Fibroblast of skin of right biceps (primary cell): ENCODE data around the gene PRR29.
"Not testable (repeated sequence)": the region's sequence is repeated elsewhere in the genome, so short reads cannot be mapped to it uniquely, and the experiment has no call there.

Experiments
- DNase-seq: peaks from one replicate; pipeline ENCODE4 v3.0.0-alpha.2; 2013

Gene PRR29

DNA sequence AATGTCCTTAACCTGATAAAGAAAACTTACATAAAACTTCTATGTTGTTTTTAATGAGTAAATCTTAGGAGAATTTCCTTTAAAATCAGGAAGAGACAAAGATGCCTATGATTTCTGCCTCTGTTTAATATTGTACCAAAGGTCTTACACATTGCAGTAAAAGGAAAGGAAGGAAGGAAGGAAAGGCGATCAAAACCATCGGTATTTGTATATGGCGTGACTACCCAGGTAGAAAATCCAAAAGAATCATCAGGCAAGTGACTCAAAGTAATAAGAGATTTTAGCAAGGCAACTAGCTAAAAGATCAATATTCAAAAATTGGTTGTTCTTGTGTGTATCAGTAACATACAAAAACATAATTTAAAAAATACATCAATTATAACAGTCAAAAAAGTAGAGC lies 18.8 kb downstream of the PRR29 start:
- no peak for DNase-seq

DNA sequence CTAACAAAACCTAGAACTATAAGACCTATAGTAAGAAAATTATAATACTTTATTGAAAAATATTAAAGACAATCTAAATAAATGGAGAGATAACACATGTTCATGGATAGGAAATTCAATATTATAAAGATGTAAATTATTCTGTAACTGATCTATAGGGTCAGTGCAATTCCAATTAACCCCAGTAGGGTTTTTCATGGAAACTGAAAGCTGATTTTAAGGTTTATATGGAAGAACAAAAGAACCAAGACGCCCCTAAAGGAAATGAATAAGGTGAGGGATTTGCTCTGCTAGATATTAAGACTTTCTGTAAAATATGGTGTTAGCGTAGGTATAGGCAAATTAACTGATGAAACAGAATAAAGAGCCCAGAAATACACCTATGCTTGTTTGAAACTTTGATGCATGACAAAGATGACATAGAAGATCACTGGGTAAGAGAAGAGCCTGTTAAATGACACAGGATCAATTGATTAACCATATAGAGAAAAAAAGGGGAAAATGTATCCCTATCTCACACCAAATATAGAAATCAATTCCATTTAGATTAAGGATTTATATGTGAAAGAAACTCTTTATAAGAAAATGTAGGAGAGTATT lies 19.3 kb downstream of the PRR29 start:
- no peak for DNase-seq

DNA sequence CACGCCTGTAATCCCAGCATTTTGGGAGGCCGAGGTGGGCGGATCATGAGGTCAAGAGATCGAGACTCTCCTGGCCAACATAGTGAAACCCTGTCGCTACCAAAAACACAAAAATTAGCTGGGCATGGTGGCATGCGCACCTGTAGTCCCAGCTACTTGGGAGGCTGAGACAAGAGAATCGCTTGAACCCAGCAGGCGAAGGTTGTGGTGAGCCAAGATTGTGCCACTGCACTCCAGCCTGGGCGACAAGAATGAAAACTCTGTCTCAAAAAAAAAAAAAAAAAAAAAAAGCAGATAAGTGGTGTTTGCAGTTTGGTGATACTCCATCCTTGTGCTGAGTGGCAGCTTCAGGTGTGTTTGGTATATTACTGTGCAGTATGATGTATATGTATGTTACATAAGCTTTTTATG lies 21.4 kb downstream of the PRR29 start:
- not testable (repeated sequence) for DNase-seq

DNA sequence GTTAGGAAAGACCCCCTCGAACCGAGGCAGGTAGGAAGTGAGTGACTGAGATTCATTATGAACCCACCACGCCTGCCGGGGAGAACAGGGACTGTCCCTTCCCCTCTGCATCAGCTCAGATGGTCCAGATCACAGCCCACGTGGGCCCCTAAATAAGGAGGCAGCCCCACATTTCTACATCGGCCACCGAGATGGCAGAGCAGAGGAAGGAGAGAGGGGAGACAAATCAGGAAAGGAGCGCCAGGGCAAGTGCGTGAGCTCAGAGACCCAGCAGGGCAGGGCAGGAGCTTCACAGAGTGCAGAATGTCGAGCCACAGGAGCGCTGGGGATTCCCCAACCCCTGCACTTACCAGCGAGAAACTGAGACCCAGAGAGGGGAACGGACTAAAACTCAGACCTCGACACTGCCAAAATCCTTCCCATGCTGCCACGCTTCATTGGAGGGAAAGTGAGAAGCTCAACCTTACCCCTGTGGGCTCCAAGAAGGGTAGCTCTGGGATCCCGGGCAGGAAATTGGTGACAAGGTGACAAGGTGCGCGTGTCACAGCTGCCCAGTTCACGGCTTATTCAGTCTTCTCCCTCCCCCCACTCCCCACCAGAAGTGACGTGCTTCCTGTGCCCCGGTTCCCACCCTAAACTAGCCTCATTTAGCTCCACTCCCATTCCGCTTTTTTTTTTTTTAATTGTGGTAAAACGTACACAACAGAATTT lies 22.1 kb downstream of the PRR29 start, which contains the start of gene ICAM2:
Gene ICAM2 (minus strand): TSS at position 578 of the 711 bp plus-strand sequence. CDS start 13,942 bp downstream, outside the sequence.
- DNase-seq = no peak

DNA sequence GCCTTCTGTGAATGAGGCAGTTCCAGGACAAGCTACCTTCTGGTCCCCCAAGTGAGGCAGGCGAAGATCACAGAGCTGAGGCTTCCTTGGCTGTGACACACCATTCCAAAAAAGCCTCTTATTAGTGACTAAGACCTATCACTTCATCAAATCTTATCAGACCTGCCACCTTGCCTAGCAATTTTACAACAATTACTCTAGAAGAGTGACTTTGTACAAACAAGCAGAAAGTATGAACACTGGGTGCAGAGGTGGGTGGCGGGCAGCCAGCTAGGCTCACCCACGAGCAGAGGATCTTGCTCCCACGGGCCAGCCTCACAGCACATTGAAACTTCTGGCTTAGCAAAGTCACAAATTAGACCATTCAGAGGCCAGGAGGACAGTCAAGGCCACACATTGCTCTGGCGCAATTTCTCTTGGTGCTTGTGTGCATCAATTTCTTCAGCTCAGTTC lies 24.5 kb downstream of the PRR29 start:
- DNase-seq = no peak

DNA sequence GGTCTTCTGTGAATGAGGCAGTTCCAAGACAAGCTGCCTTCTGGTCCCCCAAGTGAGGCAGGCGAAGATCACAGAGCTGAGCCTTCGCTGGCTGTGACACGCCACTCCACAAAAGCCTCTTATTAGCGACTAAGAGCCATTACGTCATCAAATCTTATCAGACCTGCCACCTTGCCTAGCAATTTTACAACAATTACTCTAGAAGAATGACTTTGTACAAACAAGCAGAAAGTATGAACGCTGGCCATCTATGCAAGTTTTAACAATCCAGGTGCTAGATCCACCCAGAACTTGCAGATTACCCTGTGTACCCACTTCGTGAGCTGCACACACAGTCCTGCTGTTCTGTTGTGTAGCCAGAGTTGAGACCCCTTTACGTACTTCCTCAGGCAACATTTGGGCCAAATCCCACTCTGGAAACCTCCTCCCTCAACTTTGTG lies 26.1 kb downstream of the PRR29 start:
- no peak for DNase-seq

DNA sequence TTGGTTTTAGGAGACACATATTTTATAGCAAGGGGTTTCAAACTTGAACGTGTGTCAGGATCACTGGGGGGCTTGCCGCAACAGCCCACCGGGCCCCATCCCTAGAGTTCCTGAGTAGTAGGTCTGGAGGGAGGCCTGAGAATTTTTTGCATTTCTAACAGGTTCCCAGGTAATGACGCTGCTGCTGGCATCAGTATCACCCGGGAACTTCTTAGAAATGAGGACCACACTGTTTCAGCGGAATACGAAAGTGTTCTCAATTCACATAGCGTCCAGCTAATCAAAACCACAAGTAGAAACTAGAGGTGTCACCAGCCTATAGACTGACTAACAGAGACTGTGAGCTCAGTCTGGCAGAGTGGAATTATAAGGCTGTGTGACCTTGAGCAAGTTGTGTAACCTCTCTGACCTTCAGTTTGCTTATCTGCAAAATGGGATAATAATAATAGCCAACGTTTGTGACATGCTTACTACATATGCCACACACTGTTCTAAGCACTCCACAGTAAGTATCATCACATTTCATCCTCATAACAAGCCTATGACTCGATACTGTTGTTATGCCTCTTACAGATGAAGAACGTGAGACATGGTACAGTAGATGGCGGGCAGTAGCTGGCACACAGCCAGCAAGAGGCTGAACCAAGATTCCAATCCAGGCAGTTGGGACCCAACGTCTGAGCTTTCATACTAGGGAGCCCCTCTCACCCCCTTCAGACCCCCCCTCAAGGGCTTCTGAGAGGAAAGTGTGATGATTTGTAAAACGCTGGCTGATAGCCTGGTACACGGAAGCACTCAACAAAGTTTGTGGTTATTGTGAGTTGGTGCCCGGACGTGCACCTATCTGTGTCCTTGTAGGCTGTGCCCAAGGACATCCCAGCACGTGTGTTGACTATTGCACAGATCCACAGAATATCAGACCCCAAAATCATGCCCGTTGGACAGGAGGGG lies 26.9 kb downstream of the PRR29 start:
- DNase-seq = peak; percentile 31

DNA sequence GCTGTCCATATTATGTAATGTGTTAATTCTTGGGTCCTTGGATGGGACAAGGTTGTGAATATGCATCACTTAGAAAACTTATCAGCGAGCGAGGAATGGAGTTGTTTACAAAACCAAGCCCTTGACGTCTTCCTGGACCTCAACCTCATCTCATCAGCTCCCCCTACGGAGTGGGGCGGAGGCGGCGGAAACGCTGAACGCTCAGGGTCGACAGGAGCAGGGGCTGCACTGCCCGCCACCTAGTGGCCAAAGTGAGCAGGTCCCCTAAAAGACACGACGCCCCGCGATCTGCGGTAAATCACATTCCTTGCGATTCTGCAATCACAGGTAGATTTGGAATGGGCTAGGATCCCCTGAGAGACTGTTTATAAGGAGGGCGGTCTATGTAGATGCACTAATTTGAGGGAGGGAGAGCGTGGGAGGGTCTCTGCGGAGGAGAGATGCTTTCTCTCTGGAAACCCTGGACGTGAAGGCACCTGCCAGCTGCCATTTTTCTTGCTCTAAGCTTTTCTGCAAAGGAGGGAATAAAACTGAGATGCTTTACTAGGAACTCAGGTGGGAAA lies 27.7 kb downstream of the PRR29 start:
- DNase-seq = peak; percentile 71

DNA sequence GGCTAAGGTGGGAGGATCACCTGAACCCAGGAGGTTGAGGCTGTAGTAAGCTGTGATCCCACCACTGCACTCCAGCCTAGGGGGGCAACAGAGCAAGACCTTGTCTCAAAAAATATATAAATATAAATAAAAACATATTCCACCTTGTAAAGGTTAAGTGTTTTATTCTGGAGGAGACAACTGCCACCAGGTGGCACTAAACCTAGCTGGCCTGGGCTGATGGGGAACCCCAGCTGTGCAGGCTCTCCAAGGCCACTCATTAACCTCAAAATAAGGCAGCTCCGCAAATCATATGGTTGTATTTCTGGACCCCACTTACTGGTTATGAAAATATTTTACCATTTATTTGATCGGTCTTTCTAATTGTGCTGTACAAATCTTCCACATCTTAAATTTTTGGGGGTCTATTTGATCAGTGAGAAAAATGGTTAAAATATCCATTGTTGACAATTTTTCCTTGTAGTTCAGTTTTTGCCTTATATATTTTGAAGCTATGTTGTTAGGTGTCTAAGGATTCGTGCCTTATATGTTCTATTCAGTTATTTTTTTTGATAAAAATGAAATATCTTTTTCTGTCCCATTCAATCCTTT lies 30.8 kb downstream of the PRR29 start:
- DNase-seq = peak; percentile 52

DNA sequence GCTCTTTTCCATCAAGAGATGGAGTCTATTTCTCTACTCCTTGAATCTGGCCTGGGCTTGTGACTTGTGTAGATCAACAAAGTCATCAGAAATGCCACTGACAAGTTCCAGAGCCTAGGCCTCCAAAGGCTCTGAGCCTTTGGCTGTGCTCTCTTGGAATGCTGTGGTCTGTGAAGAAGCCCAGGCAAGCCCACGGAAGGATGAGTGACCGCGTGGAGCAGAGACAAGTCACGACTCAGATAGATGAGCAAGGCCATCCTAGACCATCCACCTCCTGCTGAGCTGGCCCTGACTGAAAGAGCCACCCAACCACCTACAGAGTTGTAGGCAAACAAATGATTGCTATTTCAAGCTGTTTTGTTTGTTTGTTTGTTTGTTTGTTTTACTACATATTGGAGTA lies 33.9 kb downstream of the PRR29 start:
- peak; percentile 51 for DNase-seq

DNA sequence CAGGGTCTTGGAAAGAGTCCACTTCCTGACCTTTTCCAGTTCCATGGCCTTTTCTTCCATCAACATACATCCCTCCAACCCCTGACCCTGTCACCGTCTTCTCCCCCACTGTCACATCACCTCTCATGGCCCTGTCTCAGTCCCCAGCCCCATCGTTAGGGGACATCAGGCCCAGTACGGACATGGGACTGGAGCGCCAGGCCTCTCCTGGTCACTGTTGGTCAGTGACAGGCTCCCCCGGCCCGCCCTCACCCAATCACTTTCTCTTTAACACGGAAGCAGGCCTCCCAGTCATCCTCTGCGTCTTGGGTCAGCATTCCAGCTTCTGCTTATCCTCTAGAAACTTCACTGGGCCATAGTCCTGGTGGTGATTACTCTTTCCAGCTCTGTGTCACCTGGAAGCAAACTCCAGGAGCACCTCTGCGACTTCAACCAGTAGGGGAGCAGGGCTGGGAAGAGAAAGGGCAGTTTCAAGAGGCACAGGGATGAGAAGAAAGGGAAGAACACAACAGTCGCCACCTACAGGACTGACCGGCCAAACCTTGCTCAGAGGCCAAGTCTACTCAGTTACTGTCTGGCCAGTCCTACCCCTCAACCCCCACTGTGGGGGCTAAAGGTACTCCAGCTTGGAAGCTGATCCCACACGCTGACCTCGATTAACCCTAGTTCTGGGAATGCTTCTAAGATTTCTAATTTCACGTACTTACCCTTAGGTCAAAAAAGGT lies 38.2 kb downstream of the PRR29 start:
- no peak for DNase-seq

DNA sequence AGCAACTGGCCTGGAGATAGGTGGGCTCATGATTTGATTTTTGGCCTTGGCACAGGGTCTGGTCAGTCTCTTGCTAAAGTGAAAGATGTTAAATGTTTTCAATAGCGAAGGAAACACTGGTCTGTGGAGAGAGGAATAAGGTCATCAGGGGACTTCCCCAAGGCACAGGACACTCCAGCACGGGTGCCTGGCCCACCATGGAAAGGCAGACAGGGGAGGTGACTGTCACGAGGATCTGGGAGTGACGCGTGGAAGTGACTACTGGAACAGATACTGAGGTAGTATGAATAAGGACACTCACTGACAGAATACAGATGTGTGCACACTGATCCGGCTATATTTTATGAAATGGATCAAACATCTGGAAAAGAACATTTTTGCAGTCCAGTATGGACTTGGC lies 39.0 kb downstream of the PRR29 start:
- DNase-seq = no peak

DNA sequence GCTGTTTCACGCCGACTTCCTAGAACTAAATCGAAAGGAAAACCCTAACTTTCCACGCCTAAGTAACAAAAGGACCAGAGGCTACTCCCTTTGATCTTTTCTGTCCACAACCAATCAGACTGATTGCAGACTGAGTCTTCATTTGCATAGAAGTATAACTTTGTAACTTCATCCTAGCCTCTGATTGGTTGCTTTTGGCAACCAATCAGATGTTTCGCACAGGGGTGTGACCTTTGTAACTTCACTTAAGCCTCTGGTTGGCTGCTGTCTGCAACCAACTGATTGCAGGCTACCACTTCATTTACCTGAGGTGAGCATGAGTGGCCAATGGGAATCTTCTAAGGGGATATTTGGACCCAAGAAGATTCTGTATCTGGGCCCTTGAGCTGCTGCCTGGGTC lies 39.7 kb downstream of the PRR29 start:
- no peak for DNase-seq

DNA sequence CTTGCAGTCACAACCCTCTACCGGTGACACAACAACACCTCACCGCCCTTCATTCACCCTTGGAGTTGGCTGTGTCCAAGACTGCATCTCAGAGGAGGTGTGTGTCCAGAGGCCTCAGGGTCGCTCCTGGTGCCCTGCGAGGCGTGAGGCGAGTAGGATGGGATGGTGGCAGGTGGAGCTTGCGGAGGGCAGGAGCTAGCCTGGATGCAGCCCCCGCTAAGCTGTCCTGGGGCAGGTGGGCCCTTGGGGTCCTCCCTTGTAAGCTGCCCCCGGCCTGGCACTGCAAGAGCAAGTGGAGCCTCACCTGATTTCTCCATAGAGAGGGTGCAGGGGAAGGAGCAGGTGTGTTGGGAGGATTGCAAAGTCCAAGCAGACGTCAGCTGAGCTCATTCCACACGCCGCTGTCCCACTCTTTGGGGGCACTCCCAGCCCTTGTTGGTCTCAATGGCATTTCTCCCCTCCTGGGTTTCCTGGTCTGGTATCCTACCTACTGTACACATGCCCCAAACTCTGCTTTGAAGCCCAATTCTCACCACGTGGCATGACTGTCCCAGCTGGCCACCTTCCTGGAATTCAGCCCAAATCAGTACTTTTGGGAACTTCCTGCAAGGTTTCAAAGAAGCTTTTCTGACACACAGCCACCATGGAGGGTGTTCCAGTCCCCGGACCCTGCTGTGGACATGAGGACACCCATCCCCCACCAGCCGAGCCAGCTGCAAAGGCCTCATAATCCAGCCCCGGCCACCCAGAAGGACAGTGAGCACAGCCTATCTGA lies 40.4 kb downstream of the PRR29 start:
- no peak for DNase-seq

DNA sequence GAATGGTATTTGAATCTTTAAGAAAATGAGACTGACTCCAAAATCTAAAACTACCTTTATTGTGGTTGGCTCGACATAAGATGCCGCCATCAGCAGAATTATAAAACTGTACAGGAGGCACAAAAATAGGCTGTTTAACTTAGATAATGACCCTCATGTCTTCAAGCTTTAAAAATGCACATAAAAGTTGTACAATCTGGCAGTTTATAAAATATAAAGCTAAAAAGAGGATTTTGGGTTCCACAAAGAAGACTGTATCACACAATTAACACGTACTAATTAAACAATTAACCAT lies 40.9 kb downstream of the PRR29 start:
- no peak for DNase-seq

DNA sequence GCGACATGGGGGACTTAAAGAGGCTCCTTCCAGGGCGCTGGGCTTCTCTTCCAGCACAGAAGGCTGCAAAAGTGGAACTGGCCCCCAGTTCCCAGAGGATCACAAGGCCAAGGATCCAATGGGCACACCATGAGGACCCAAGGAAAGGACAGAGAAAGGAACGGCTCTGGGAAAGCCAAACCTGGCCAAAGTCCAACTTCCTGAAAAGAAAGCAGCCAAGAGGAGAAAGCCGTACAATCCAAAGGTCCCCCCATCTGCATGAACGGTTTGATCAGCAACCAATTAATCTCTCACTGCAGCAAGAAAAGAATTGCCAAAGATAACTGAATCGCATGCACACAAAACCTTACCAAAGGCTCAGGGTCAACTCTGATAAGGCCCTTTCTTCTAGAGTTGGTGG lies 42.1 kb downstream of the PRR29 start:
- no peak for DNase-seq

DNA sequence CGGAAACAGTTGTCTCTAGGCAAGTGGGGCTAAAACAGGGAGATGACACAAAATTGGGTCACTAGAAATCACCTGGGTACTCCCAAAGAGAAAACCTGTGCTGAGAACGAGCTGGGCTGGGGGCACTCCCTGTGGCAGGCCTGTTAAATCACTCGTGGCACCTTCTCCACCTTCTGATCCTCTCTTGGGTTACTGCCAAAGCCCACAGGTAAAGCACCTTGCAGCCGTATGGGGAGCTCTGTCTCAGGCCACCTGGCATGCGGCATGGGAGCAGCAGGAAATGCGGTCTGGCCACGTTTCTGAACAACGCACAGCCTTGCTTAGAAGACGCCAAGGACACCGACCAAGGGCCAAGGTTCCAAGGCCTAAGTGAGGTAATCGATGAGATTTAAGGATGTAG lies 43.8 kb downstream of the PRR29 start:
- DNase-seq = no peak

DNA sequence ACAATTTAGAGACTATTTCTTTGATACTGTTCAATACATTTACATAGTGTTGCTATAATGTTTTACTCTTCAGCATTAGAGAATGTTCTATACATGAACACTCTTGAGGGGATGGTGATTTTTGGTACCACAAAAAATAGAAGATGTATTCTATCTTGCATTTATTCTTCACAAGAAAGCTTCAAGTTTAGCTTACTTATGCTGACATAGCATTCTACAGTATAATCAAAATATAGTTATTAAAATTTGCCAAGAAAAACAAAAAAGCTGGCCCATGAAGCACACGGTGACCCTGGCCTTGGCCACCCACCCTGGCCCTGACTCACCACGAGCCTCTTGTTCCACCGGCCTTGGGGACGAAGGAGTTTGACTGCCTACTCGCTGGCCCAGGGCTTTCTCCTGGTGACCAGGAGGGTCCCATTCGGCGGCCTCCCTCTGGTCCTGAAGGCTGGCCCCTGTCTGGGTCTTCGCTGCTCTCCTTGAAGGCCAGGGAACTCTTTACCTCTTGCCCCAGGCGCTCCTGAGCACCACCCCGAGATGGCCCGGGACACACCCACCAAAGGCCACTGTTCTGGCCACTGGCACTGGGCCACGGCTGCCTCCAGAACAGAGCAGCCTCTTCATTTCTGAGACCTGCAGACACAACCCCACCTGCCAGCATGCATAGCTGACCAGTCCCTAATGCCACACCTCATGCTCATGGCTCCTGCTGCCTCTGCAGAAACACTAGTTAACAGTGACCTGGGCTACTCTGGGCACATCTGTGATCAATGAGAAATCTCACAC lies 44.7 kb downstream of the PRR29 start:
- no peak for DNase-seq

DNA sequence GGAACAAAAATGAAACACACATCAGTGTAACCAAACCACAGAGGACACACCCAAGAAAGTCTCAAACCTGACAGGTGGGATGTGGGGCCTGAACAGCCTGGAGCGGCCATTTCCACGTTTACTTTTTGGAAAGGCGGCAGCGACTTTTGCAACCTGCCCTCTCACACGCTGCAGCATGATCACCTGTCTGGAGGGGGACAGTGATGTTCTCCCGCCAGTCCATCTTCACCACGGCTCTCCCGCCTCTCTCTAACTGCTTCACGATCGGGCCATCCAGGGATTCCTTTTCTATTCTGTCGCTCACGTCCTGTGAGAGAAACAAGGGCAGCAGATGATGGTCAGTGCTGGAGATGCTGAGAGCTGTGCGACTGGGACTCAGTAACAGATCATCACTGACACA lies 47.0 kb downstream of the PRR29 start:
- no peak for DNase-seq

DNA sequence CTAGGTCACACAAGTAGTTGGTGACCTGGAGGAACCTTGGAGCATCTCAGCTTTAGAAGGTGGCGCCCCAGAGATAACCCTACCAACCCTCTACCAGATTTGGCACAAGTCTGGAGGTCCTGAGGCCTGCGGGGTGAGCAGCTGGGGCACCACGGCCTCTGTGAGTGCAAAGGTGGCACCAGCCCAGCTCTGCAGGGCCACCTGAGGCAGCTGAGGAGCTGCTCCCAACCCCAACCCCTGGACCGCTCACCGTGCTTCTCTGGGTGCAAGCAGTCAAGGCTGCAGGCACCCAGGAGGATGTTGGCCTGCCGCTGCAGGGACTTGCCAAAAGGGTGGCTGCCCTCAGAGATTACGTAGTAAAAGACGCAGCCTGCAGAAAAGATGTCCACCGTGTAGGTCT lies 50.7 kb downstream of the PRR29 start:
- DNase-seq = no peak

DNA sequence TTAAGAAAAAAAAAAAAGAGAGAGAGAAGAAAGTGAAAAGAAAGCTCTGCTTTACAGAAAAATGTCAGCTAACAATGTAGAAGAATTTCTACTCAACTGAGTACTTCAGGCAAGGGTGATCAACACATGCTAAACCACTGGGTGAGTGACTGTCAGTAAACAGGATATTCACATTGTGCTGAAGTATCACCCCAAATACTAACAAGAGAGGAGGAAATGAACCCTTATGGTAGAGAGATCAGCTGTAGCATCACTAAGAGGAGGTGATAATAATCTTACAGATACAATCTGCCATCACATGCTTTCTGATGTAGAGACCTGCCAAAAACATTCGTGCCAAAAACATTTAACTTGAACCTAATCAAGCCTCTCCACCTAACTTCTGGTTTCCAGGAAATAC lies 53.0 kb downstream of the PRR29 start:
- no peak for DNase-seq
